HG02678 (cell line): ENCODE data around the gene HTRA3.

ENCODE experiments used
- ATAC-seq: cut with Tn5 transposase; IDR thresholded peaks from one replicate; pipeline ENCODE4 v1.9.1; 2021; ENCODE audit warnings: mild to moderate bottlenecking, moderate library complexity; ENCODE audit not compliant: unreplicated experiment

Gene HTRA3

DNA sequence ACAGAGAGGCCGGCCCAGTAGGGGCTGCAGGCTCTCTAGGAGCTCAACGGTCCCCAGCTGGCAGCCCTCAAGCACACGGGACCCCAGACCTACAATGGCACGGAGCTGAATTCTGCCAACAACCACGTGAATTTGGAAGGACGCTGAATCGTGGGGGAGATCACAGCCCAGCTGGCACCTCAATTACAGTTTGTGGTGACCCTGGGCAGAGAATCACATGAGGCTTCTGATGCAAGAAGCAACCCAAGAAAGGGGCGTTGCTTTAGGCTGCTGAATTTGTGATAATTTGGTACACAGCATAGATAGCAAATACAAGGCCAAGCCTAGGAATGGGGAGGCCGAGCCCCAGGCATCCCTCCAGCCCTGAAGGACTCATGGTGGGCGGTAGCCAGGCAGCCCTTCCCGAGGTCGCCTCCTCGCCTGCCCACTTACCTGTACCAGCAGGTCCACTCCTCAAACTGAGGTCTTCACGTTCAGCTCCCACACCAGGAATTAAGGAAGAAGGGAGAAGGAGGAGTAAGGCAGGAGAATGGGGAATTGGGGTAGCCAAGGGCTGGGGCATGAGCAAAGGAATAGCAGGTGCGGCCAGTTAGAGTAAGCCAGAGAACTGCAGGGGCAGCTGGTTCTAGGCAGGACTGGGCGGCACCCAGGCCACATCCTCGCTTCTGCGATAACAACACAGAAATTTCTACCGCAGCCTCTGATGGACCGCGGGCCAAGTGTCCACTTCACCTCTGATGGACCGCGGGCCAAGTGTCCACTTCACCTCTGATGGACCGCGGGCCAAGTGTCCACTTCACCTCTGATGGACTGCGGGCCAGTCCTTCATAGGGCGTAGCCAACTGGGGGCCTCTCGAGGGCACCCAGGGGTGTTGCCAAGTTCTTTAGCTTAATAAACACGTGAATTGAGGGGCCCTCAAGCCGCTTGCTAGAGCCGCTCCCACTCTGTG, 23.4 kb upstream of the HTRA3 start:
- no peak for ATAC-seq

- ATAC-seq: no peak
Observed at GRCh38 chr4:8247047-8247930, 22.3 kb upstream of the HTRA3 start.

- ATAC-seq: no peak
Observed at GRCh38 chr4:8248091-8248490, 21.5 kb upstream of the HTRA3 start.

- no peak for ATAC-seq
Observed at GRCh38 chr4:8250227-8250626, 19.3 kb upstream of the HTRA3 start.

DNA sequence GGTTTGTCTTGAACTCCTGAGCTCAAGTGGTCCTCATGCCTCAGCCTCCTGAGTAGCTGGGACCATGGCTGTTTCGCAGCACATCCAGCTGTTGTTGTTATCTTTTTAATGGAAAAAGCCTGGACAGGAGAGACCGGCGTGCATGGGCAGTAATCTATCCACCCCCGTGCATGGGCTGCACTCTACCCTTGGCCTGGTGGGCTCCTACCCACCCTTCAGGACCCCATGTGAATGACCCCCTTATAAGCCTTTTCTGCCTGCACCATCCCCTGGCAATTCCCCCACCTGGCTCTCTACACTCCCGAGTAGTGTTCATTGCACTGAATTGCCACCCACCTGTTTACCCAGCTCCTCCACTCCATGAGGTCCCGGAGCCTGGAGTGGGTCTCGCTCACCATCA, 18.9 kb upstream of the HTRA3 start:
- no peak for ATAC-seq

- no peak for ATAC-seq
Observed at GRCh38 chr4:8251110-8251883, 18.3 kb upstream of the HTRA3 start.

DNA sequence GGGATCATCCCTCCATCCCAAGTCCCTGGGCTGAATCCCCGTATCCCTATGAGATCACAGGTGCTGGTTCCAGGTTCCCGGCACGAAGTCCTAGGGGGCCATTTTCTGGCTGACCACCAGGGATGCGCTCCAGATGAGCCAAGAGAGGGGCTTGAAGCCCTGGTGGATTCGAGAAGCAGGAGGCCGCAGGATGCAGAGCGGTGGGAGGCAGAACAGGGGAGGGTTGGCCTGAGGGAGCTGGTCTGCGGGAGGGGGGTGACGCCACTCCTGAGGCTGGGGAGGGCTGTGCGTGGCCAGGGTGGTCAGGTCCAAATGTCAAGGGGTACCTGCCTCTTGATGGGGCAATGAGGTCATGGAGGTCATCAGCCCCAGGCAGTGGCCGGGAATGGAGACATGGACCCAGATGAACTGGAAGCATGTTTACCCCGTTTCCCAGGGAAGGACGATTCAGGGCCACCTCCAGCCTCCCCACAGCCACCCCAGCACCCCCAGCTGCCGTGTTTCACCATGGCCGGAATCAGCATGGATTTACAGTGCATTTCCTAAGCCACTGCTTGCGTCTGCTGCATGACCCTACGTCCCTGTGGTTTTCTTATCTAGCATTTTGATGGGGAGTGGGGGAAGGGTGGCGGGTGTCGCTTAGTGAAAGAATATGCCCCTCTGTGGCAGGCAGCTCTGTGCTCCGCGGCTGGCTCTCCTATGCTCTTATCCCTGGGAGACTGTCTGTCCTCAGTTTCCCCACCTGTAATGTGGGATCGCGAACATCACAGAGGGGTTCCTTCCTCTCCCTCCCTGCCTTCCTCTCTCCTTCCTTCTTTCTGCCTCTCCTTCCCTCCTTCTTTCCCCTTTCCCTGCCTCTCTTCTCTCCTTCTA, 17.0 kb upstream of the HTRA3 start:
- ATAC-seq: no peak

DNA sequence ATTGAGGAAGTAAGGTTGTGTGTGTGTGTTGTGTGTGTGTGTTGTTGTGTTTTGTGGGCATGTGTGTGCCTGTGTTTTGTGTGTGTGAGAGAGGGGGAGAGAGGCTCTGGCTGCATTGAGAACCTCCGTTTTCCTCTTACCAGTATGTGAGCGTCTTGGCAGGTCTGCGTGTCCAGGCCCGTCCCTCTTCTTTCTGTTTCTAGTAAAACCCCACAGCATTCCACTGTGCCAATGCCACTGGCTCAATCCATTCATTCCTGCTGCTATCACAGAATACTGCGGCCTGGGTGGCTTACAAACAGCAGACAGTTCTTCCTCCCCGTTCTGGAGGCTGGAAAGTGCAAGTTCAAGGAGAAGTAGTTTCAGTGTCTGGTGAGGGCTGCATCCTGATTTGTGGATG, 15.5 kb upstream of the HTRA3 start:
- no peak for ATAC-seq

- no peak for ATAC-seq
Observed at GRCh38 chr4:8255698-8256441, 13.7 kb upstream of the HTRA3 start.

GRCh38 chr4:8257854-8258253, 11.7 kb upstream of the HTRA3 start:
- no peak for ATAC-seq

- ATAC-seq: no peak
Observed at GRCh38 chr4:8258552-8259212, 10.9 kb upstream of the HTRA3 start.

DNA sequence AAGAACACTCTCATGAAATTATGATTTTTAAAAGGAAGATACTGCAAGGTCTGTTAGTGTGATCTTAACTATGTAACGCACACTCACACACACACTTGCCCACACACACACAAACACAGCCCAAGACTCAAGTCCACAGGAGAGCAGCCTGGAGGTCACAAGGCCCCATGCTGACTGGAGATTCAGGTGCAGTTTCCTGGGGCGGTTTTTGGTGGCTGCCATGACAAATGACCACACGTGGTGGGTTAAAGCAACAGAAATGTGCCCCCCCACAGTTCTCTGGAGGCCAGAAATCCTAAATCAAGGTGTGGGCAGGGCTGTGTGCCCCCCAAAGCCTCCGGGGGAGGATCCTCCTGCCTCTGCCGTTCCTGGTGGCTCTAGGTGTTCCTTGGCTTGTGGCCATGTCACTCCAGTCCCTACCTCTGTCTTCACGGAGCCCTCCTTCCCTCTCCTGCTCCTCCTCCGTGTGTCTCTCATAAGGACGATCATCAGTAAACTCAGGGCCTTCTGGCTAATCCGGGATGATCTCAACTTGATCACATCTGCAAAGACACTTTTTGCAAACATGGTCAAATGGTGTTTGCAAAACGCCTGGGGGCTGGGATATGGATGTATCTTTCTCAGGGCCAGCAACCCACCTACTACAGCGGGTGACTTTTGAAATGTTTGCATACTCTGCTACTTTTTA, 9.7 kb upstream of the HTRA3 start:
- no peak for ATAC-seq

- no peak for ATAC-seq
Observed at GRCh38 chr4:8260656-8261111, 8.9 kb upstream of the HTRA3 start.

- ATAC-seq: no peak
Observed at GRCh38 chr4:8261851-8262535, 7.6 kb upstream of the HTRA3 start.

DNA sequence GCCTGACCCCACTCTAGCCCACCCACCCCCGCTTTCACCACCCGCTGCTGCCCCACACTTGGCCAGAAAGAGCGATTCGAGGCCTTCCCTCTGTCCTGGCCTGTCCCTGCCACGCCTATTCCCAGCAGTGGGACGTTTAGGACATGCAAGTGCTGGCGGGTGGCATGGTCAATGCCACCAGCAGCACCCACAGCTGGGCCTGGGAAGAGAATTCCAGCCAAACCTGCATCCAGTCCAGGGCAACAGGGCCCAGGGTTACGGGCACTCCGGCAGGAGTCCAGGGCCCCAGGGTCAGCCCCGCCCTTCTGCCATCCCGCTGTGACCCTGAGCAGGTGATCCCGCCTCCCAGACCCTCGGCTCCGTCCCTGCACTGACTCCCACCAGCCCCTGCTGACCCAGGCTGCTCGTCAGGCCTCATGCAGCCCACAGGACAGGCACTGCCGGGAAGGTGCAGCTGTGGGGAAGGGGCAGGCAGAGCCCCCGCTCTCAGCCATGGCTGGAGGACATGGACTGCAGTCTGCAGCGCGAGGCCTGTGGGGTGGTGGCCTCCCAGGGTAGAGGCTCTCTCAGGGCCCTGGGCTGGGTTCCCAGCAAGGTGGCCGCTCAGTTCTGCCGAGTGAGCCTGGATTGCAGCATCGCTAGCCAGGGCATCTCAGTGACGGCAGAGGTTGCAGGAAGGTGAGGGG, 6.8 kb upstream of the HTRA3 start:
- no peak for ATAC-seq

GRCh38 chr4:8263397-8263796, 6.2 kb upstream of the HTRA3 start:
- no peak for ATAC-seq

DNA sequence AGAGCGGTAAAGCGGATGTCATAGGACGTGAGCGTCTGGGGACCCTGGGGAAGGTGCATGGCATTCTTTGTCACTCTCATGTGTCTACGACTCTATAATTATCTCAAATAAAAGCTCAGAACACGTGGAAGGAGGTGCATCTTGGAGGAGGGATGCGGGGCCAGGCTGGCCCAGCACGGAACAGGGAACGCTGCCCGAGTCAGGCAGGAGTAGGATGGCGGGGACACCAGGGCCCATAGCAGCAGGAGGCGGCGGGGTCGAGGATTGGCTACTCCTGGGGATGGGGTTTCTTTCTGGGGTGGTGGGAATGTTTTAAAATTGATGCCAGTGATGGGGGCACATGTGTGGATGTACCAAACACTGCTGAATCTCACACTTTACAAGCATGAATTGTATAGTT, 5.4 kb upstream of the HTRA3 start:
- ATAC-seq: no peak
